NCI-H2029 (cell line): Measurements from ENCODE around the gene GLT1D1.
A peak's percentile ranks its signal among the peaks of the same experiment; 100 is the strongest.

ENCODE experiments used
- DNase-seq: peaks from one replicate; lab custom pipeline; 2025; lab: John Stamatoyannopoulos, UW

GLT1D1 gene

DNA sequence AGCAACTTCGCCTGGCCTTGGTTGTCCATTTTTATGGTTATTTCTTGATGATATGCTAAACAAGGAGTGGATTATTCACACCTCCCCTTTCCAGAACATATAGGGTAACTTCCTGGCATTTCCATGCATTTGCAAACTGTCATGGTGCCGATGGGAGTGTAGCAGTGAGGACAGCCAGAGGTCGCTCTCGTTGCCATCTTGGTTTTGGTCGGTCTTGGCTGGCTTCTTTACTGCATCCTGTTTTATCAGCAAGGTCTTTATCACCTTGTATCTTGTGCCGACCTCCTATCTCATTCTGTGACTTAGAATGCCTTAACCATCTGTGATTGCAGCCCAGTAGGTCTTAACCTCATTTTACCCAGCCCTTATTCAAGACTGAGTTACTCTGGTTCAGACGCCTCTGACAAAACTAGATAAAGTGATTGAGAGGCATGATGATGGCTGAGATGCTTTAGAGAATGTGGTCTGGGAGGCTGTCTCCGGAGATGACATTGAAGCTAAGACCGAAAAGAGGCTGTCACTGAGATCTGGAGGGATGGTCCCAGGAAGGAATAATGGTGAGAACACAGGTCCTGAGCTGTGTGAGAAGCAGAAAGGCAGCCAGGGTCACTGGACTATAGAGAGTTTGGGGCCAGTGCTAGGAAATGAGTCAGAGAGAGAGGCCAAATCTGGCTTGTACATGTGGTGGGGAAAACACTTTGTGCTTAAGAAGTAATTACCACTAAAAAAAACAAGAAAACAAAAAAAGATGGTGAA is 2.9 kb downstream of the GLT1D1 start:
- no peak for DNase-seq

DNA sequence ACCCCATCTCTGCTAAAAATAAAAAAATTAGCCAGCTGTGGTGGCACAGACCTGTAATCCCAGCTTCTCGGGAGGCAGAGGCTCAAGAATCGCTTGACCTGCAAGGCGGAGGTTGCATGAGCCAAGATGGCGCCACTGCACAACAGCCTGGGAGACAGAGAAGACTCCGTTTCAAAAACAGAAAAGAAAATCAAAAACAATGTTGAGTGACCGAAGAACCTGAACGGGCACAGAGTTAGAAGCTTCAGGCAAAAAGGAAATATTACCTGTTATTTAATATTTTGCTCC is 3.5 kb downstream of the GLT1D1 start:
- DNase-seq = no peak

DNA sequence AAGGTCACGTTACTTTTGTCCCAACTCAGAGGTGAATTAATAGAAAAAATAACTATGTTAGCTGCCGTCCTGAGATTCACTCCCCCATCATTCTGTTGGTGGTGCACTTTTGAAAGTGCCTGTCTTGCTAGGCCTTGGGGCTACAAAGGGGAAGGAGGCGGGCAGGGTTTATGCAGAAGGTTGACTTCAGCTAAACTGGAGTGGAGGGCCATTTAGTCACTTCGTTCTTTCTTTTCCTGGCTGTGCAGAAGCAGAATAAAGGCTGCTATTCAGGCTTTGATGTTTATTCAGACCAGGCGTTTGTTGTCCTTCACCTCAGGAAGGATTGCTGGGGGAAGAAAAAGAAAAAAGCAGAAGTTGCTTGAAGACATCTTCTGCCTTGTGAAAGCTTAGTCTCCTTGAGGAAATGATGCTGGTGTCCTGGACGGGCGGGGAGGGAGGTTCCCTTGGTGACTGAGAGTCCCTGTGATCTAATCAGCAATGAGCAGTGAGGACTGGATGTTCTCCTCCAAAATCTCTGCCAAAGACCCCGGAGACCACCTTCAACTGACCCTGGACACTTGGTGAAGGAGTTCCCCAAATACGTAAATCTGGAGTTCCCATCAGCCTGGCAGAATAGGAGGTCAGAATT is 4.0 kb downstream of the GLT1D1 start:
- no peak for DNase-seq

GRCh38 chr12:128859311-128859710 is 6.0 kb downstream of the GLT1D1 start:
- DNase-seq = no peak

- DNase-seq = no peak
These were observed 8.1 kb downstream of the GLT1D1 start for GRCh38 chr12:128861226-128862016.

GRCh38 chr12:128863957-128864356 is 10.7 kb downstream of the GLT1D1 start:
- DNase-seq = no peak

DNA sequence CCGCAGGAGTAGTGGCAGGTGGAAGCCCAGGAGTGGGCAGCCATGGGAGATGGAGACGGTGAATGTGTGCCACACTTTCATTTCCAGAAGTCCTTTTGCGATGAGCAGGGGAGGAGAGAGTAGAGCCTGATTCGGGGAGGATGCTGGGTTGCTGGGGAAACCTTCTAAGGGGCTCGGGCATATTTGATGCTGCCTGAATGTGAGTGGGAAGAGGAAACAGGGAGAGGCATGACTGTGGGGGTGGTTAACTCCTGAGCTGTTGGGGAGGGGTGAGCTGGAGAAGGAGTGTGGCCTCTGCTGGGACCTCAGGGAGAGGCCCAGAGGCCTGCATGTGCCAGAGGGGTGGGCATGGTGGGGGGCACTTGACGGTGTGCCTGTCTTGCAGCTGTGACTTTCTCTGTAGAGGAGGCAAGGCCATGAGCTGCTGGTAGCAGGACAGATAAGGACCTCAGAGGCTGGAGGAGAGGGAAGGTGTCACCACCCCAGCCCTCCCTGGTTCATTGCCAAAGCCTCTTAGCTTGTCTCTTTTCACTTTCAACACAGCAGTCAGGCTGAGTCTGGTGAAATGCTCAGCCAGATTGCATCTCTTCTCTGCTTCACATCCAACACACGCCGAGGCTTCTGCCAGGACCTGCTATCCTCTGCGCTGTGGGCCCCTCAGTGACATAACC is 11.4 kb downstream of the GLT1D1 start:
- peak; percentile 29 for DNase-seq

GRCh38 chr12:128867466-128867865 is 14.2 kb downstream of the GLT1D1 start:
- DNase-seq = no peak

- DNase-seq = no peak
These were observed 18.2 kb downstream of the GLT1D1 start for GRCh38 chr12:128871516-128871892.

DNA sequence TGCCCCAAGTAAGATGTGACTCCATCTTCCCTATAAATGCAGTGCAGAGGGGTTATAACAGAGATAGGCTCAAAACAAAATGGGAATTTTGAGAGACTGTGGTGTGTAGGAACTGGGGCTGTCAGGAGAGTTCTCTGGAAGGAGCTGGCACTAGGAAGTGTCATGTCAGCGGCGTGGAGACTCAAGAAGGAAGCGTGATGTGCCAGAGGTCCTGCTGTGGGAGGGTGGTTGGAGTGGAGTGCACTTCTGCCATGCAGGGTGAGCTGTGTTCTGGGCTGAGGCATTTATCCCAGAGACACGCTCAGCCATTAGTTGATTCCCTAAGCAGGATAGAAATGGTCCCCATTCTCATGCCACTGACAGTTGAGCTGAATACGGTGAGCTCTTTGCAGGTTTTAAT is 19.0 kb downstream of the GLT1D1 start:
- DNase-seq = no peak

- DNase-seq = no peak
These were observed 23.3 kb downstream of the GLT1D1 start for GRCh38 chr12:128876559-128876958.

DNA sequence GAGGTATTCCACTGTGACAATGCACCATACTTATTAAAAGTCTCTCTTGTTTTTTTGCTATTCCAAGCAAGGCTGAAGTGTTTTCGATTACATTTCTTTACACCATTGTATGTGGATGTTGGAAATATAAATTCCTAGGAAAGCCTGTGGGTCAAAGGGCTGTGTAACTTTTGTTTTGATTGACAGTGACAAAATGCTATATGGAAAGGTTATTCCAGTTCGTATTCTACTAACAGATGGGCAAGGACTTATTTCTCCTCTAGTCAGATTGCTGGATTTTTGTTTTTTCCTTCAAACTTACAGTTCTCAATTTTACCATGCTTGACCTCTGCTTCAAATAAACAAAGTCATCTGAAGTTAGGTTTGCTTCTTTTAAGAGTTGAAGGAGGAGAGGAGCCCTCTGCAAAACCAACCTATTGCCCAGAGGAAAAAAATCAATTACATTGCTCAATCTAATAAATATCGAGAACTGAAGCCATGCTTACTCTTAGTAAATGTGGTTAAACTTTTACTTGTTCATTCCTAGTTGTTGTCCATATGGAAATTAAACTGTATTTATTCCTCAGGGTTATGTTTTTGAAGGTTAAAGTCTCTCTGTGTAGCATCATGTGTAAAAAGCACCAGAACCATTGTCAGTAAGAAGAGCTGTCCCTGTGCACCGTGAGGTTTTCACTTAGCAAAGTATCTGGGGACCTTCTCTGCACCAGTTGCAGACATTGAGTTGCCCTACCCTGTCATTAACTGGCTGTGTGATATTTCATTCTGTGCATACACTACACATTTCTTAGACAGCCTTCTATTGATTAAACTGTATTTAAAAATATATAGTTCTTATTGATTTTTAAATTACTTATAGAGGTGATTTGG is 26.9 kb downstream of the GLT1D1 start:
- DNase-seq = no peak

DNA sequence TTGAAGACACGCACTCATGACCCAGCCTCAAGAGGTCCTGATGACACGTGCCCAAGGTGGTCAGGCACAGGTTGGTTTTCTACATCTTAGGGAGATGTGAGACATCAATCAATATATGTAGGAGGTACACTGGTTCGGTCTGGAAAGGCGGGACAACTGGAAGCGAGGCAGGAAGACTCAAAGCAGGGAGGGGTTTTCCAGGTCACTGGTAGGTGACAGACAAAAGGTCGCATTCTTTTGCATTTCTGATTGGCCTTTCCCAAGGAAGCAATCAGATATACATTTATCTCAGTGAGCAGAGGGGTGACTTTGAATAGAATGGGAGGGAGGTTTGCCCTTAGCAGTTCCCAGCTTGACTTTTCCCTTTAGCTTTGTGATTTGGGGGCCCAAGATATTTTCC is 38.6 kb downstream of the GLT1D1 start:
- DNase-seq = no peak

GRCh38 chr12:128903236-128903635 is 50.0 kb downstream of the GLT1D1 start:
- no peak for DNase-seq

DNA sequence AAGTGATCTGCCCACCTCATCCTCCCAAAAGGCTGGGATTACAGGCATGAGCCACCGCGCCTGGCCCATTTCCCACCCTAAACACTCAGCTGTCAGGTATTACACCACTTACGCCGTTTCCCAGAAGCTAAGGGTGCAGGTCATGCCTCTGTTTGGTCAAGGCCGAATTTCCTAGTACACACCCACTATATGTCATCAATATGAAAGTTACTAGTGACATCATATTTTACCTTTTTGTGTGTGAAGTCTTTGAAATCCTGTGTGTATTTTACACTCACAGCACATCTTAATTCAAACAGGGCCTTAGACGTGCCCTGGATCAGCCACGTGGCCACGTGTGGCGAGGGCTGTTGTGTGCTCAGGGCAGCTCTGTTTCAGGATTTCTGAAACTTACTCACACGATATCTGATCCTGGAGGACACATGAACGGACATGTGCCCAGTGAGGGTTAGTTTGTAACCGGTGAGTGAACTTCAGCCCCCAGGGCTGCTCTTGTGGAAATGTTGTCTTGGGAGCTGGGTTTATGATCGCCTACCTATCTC is 51.8 kb downstream of the GLT1D1 start:
- DNase-seq = no peak

GRCh38 chr12:128906485-128907137 is 53.3 kb downstream of the GLT1D1 start:
- DNase-seq = no peak

- DNase-seq = no peak
These were observed 55.0 kb downstream of the GLT1D1 start for GRCh38 chr12:128908254-128908653.

- DNase-seq = no peak
These were observed 56.4 kb downstream of the GLT1D1 start for GRCh38 chr12:128909653-128910052.

DNA sequence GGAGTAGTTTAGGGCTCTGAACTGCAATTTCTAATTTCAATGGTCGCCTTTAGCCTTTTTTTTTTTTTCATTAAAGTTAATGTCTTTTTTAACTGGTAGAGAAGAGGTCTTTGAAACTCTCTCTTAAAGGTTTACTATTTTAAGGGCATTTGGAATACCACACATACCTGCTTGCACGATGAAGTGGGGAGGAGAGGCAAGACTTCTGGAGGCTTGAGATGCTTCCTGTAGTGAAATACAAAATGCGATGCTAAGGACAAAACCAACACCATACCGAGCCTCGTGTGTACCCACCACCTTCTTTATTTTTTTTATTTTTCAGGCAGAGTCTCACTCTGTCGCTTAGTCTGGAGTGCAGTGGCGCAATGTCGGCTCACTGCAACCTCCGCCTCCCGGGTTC is 57.4 kb downstream of the GLT1D1 start:
- DNase-seq = no peak

- DNase-seq = no peak
These were observed 58.6 kb downstream of the GLT1D1 start for GRCh38 chr12:128911861-128912260.
